HG03521 (cell line): ENCODE data around the gene USP12.
"Not testable (repeated sequence)": the region's sequence is repeated elsewhere in the genome, so short reads cannot be mapped to it uniquely, and the experiment has no call there.

Experiments
- ATAC-seq: cut with Tn5 transposase; IDR thresholded peaks from one replicate; pipeline ENCODE4 v1.9.1; 2021; ENCODE audit warnings: mild to moderate bottlenecking, moderate library complexity; ENCODE audit not compliant: unreplicated experiment

Gene USP12

DNA sequence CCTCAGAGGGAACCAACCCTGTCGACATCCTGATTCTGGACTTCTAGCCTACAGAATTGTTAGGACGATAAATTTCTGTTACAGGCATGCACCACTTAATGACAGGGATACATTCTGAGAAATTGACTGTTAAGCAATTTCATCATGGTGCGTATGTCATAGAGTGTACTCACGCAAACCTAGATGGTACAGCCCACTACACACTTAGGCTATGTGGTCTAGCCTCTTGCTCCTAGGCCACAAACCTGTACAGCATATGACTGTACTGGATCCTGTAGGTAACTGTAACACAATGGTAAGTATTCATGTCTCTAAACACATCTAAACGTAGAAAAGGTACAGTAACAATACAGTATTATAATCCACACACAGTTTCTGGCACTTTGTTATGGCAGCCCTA is 13.3 kb downstream of the USP12 start:
- no peak for ATAC-seq

GRCh38 chr13:27151798-27152599 is 19.6 kb downstream of the USP12 start:
- ATAC-seq = no peak

- ATAC-seq = no peak
Measured at GRCh38 chr13:27149702-27150101, 21.9 kb downstream of the USP12 start.

- ATAC-seq = no peak
Measured at GRCh38 chr13:27148900-27149299, 22.7 kb downstream of the USP12 start.

DNA sequence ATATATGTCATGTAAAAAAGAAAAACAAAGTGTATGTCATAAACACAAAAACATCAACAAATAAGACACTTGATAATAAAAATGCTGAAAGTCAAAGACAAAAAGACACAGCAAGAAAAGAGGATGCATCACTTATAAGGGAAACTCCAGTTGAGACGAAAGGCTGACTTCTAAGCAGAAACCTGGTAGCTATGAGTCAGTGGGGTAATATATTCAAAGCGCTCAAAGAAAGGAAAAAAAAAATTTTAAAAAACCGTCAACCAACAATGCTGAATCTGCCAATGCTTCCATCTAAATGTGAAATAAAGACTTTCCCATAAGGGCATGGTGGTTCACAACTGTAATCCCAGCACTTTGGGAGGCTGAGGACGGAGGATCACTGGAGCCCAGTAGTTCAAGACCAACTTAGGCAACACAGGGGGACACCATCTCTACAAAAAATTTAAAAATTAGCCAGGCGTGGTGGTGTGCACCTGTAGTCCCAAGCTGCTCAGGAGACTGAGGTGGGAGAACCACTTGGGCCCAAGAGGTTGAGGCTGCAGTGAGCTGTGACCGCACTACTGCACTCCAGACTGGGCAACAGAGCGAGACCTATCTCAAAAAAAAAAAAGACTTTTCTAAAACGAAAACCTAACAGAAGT is 24.0 kb downstream of the USP12 start:
- ATAC-seq = peak; percentile 49

DNA sequence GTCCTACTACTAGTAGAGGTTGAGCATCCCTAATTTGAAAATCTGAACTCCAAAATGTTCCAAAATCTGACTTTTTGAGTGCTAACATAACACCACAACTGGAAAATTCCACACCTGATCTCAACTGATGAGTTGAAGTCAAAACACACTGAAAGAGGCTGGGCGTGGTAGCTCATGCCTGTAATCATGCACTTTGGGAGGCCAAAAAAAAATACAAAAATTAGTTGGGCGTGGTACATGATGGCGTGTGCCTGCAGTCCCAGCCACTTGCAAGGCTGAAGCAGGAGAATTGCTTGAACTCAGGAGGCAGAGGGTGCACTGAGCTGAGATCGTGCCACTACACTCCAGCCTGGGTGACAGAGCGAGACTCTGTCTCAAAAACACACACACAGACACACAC is 29.9 kb downstream of the USP12 start:
- no peak for ATAC-seq

DNA sequence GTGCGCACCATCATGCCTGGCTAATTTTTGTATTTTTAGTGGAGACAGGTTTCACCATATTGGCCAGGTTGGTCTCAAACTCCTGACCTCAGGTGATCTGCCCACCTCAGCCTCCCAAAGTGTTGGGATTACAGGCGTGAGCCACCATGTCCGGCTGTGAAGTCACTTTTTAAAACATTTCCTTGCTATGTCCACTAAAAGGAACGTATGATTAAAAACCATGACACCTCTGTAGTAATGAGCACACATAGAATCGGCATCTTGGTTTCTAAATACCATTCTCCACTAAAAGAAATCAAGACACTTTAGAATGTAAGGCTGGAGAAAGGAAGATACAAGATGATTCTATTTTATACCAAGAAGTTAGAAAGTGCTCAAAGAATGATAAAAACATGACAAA is 30.5 kb downstream of the USP12 start:
- ATAC-seq = not testable (repeated sequence)

DNA sequence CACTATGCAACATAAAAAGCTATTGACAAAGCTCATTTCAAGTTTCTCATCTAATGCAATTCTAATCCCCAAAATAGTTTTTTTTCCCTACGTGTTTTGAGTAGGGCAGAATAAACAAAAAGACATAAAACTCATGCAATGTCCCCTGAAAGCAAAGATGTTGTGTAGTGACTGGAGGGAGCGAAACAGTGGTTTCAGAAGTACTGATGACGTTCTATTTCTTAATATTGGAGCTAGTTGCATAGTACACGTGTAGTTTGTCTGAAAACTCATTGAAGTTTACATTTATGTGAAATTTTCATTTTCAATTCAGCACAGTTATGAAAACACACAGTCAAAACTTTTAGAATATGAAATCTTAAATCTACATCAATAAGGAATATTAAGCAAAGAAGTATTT is 31.6 kb downstream of the USP12 start:
- no peak for ATAC-seq

- ATAC-seq = no peak
Measured at GRCh38 chr13:27139565-27139964, 32.0 kb downstream of the USP12 start.

DNA sequence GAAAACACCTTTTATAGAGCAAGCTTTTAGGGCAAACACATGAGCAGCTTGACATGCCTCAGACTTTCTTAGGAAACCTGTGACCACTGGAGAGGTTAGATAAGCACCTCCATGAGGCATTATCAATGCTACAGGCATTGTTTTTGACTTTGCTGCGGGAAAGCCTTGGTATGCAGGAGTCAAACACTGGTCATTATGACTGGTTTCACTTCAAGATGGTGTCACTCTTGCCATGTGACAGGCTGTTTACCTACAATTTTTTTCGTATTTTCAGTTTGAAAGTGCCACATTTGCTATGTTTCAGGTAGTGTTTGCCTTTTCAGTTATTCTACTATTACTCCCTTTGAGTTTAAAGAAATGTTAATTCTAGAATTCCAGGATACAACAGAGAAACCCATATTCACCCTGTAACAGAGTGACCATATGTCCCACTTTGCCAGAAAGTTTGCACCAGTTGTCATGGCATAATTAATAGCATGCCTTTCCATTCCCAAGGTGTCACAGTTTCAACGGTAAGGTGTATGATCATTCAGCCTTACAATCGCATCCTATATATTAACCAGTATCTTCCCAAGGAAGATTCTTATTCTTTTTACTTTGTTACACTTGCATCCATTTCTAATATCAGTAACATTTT is 33.0 kb downstream of the USP12 start:
- no peak for ATAC-seq

- ATAC-seq = no peak
Measured at GRCh38 chr13:27137759-27138158, 33.9 kb downstream of the USP12 start.

DNA sequence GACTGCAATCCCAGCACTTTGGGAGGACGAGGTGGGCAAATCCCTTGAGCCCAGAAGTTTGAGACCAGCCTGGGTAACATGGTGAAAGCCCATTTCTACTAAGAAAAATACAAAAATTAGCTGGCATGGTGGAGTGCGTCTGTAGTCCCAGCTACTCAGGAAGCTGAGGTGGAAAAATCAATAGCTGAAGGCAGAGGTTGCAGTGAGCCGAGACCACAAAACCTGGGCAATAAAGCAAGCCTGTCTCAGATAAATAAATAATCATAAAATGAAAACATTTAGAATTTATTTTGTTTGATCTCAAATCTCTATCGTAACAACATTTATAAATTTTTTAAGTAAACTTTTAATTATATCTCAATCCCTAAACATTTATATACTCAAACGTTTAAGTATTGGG is 36.6 kb downstream of the USP12 start:
- no peak for ATAC-seq

DNA sequence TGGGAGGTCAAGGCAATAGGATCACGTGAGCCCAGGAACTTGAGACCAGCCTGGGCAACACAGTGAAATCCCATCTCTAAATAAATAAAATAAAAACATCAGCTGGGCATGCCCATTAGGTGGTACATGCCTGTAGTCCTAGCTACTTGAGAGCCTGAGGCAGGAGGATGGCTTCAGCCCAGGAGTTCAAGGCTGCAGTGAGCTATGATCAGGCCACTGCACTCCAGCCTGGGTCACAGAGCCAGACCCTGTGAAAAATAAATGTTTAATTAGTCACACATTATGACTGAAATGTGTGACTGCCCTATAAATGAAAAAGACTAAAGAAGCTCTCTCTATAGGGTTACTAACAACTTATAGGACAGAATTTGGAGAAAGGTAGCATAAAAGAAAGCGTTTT is 37.7 kb downstream of the USP12 start:
- ATAC-seq = no peak

DNA sequence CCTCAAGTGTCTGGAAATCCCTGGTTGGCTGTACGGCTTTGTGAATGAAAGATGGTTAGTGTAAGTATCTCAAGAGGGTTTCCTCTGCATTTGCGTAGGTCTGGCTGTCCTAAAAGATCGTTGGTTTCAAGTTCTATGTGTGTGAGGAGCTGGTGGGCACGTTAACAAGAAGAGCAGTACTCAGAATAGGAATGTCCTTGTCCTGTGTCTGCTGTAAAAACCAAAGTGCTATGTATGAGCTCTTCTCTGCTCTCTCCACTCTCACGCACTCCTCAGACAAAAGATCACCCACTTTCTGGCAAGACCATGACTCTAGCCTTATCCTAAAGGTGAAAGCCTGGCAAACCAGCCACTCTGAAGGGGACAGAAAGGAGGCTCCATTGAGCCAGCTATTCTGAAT is 39.1 kb downstream of the USP12 start:
- no peak for ATAC-seq

DNA sequence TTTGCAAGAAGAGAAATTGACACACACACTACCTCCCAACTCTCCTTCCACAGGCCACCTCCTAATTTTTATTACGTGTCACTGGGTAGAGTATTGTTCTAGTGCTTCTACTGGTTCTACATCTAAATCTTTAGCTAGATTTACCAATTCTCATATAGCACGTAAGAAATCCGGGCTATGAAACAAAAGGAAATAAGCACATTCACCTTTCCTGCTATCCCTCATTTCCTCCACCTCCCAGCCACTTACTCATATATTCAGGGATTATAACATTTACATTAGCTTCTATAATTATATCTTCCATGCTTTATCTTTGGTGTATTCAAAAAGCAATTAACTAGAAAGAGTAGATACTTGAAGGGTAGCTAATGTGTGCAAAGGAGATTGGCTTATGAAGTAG is 39.7 kb downstream of the USP12 start:
- no peak for ATAC-seq

- ATAC-seq = peak; percentile 92
Measured at GRCh38 chr13:27130979-27131623, 40.5 kb downstream of the USP12 start.

GRCh38 chr13:27130223-27130978 is 41.2 kb downstream of the USP12 start:
- ATAC-seq = no peak

- no peak for ATAC-seq
Measured at GRCh38 chr13:27128825-27129627, 42.6 kb downstream of the USP12 start.

DNA sequence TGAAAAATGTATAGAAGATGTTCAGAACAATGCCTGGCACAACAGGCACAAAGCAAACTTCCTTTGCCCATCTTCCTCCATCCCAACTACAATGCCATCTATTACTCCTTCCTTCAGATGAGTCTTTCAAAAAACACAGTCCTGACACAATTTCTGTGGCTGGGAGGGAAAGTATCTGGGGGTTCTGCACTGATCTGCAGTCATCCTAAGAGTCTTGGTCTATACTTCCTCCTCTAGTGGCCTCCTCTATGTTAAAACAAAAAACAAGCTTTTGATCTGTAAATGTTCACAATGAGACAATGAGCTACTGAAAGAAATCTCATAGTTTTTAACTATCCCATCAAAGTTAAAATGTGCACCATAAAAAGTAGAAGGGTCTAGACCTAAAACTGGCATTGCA is 44.8 kb downstream of the USP12 start:
- ATAC-seq = no peak
